Mucosa of descending colon (tissue), 3 donors: ENCODE data around the gene MTA3. TPM values are rescaled to one million over a fixed set of nuclear protein-coding genes. Genes with fewer than 3 reads are reported as not detected.
A peak's percentile ranks its signal among the peaks of the same experiment; 100 is the strongest.

Experiments used
- ATAC-seq: fragments of 200-7000 bp; cut with Tn5 transposase; one replicate; pipeline ENCODE4 v1.9.1; 2020; ENCODE audit warnings: mild to moderate bottlenecking, moderate library complexity
- DNase-seq, 3 donors: peaks; one replicate each; pipeline ENCODE4 v3.0.0-alpha.2; 2020
- H3K36me3 ChIP-seq: fragments of 200-600 bp; one replicate; pipeline ENCODE4 v1.8.0; 2021; ENCODE audit warnings: low read depth, mild to moderate bottlenecking
- H3K4me1 ChIP-seq: fragments of 200-600 bp; one replicate; pipeline ENCODE4 v1.8.0; 2021; ENCODE audit warnings: low read depth, mild to moderate bottlenecking
- H3K4me3 ChIP-seq: fragments of 200-600 bp; one replicate; pipeline ENCODE4 v1.8.0; 2021; ENCODE audit warnings: mild to moderate bottlenecking
- H3K9me3 ChIP-seq: fragments of 200-600 bp; one replicate; pipeline ENCODE4 v1.8.0; 2021; ENCODE audit warnings: mild to moderate bottlenecking
- intact Hi-C, 2 donors: fragments of 100-400 bp; cut with DNase I in 1 of 2; cut with micrococcal nuclease in 1 of 2; formaldehyde crosslinking; loops; one replicate each; pipeline versions ENCODE4 v1.11.0 to v1.11.1; 2022; cut with DNase I, micrococcal nuclease
- total RNA-seq, 3 donors: library from RNA; stranded (reverse); fragmentation: NEBNext Ultra II Directional in 2 of 3; extraction: Animal tissue kit (Norgen Biotek cat#: 25700) in 2 of 3; gene quantifications; one replicate each; pipeline versions ENCODE4 v1.2.1 to v1.2.4, GENCODE V29; 2021 to 2023
- TF ChIP-seq, protein P1 (sequence below): fragments of 200-600 bp; IDR thresholded peaks from one replicate; pipeline ENCODE4 v1.8.0; 2022; ENCODE audit warnings: antibody characterized with exemption, mild to moderate bottlenecking
- donor health status: DM: no; HTN: no; CAD: no; lungs with moderate emphysema.
- donor health status: DM: no; HTN: no; CAD: no.
- donor health status: DM: no; HTN: yes; CAD: no.

The MTA3 gene
- total RNA-seq, 3 donors from 2014 or later: 44.8 to 58.9 (median 52.8) TPM

DNA sequence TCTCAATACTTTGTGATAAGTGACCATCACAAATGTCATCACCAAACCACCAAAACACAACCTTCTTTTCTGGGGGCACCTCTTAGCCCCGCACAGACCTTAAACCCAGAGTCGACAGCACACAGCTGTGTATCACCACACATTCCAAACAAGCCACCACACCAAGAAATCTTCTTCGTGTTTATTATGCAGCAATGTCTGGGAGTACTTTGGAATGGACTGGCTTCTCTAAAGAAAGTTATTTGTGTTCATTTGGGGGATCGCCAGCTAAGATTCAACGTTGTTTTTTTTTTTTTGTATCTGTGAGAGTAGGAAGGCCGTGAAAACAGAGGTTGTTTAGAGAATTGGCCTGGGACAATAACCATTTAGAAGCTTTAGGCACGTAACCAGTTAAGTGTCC lies 1.1 kb upstream of the MTA3 start:
- ATAC-seq (no peak), DNase-seq (no peak)

GRCh38 chr2:42567806-42568400 lies 529 bp upstream of the MTA3 start:
- intact Hi-C loops: no loop called here
- Histone ChIP-seq H3K36me3 (no peaks in the 10 kb centered on the region), H3K4me1 (peaks cover 22% of the 10 kb centered on the region), H3K4me3 (no peak overlapping the region), H3K9me3 (no peaks in the 10 kb centered on the region)
- ATAC-seq (peak; percentile 69), DNase-seq (peak; percentile 64 to 73 (median 68))
- TF ChIP-seq, protein P1, sequence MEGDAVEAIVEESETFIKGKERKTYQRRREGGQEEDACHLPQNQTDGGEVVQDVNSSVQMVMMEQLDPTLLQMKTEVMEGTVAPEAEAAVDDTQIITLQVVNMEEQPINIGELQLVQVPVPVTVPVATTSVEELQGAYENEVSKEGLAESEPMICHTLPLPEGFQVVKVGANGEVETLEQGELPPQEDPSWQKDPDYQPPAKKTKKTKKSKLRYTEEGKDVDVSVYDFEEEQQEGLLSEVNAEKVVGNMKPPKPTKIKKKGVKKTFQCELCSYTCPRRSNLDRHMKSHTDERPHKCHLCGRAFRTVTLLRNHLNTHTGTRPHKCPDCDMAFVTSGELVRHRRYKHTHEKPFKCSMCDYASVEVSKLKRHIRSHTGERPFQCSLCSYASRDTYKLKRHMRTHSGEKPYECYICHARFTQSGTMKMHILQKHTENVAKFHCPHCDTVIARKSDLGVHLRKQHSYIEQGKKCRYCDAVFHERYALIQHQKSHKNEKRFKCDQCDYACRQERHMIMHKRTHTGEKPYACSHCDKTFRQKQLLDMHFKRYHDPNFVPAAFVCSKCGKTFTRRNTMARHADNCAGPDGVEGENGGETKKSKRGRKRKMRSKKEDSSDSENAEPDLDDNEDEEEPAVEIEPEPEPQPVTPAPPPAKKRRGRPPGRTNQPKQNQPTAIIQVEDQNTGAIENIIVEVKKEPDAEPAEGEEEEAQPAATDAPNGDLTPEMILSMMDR: no peak

More for the DNA sequence above, 1.1 kb upstream of the MTA3 start:
- intact Hi-C loops: no loop called here
- TF ChIP-seq, protein P1: no peak
- Histone ChIP-seq H3K4me1 (peaks cover 26% of the 10 kb centered on the region), H3K4me3 (no peak overlapping the region), H3K9me3 (no peaks in the 10 kb centered on the region), H3K36me3 (no peaks in the 10 kb centered on the region)

DNA sequence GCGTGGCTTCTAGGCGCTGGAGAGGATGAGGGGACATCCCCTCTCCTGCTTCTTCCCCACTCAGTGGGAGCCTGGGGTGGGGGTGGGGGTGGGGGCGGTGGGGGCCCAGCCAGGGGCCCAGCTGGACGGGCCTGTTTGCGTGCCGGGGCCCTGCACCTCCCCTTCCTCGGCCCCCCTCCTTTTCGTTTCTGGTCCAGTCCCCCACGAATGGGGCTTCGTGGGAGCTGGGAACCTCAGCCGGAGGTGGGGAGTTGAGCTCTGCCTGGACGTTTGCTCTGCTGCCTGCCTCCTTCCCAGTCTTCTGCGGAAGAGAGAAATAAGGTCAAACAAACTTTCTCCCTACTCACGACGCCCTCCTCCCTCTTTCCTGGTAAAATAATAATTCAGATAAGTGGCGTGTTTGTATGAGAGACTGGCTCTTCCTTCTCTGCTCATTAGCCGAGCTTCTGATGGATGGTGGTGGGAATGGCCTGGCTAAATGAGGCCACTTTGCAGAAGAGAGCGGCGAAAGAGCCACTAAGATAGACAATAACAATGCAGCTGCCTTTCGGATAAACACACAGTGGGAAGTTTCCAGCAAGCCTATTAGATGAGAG lies 782 bp downstream of the MTA3 start:
- TF ChIP-seq, protein P1: no peak
- Histone ChIP-seq H3K36me3 (no peaks in the 10 kb centered on the region), H3K9me3 (no peaks in the 10 kb centered on the region), H3K4me3 (peak overlapping the region; percentile 81), H3K4me1 (peaks cover 17% of the 10 kb centered on the region)
- intact Hi-C loops: no loop called here
- DNase-seq (peak in 2 of 3 donors; percentile 46 to 55), ATAC-seq (peak; percentile 45)

GRCh38 chr2:42569883-42570282 lies 1.5 kb downstream of the MTA3 start:
- ATAC-seq (peak; percentile 58), DNase-seq (no peak)
- Histone ChIP-seq H3K9me3 (no peaks in the 10 kb centered on the region), H3K4me3 (no peak overlapping the region), H3K36me3 (no peaks in the 10 kb centered on the region), H3K4me1 (peaks cover 17% of the 10 kb centered on the region)
- intact Hi-C loops: no loop called here
- TF ChIP-seq, protein P1: no peak

GRCh38 chr2:42572297-42573081 lies 4.1 kb downstream of the MTA3 start:
- H3K36me3 ChIP-seq: no peaks in the 10 kb centered on the region
- H3K9me3 ChIP-seq: no peaks in the 10 kb centered on the region
- H3K4me3 ChIP-seq: no peak overlapping the region
- H3K4me1 ChIP-seq: peaks cover 13% of the 10 kb centered on the region
- ATAC-seq (no peak), DNase-seq (no peak)
- TF ChIP-seq, protein P1: no peak
- intact Hi-C loops: no loop called here
